HG02973 (cell line): ENCODE data around the gene LIMS1.
"Not testable (repeated sequence)": the region's sequence is repeated elsewhere in the genome, so short reads cannot be mapped to it uniquely, and the experiment has no call there.

Experiments used
- ATAC-seq: cut with Tn5 transposase; IDR thresholded peaks from one replicate; pipeline ENCODE4 v1.9.1; 2021; ENCODE audit warnings: moderate library complexity; ENCODE audit not compliant: unreplicated experiment

LIMS1 gene

DNA sequence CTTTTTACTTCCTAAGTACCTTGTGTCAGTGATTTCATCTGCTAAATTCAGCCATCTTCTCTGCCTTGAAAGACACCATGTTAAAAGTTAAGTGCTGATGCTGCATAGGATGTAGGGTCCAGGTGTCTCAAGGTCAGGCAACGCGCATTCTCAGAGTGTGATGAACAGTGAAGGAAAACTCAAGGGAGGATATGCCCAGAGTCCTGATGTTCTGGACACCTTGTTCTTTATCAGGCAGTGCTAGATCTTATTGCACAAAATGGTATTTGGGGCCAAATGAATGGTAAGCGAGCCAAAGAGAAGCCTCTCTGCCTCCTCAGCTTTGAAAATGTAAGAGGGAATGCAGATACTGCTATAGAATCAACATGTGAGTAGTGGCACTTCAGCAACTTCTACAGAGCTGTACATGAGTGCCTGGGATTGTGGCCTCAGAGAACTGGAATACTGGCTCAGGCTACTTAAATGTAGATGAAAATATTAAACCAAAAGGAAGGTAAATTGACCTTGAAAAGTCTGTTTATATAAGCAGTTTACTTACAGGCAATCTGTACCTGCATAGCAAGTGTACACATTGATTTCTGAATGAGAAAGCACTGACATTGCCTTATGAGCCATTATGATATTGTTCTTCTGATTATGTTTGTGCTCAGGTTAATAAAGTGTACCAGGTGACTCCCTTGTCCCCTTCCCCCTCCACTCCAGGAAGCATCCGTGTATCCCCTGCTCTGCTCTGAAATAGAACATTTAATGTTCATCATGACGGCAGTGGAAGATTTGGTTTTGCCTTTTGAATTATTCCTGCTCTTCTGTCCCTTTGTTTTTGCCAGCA is 98.3 kb downstream of the LIMS1 start:
- ATAC-seq: no peak

DNA sequence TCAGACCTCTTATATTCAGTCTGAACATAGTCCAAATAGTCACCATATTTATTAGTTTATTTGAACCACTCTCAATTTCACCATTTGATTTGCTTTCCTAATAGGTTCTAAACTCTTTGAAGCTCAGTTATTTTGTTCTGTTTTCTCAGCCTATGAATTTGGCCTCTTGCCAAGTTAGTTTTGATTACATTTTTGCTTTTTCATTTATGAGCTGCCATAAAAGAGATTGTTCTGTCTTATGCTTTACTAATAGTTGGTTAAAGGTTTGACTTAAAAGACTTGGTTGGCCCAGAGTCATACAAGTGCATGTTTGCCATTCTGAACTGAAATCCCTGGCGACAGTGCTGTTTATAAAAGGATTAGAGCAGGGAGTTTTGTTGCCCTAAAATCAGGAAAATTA is 99.1 kb downstream of the LIMS1 start:
- no peak for ATAC-seq

DNA sequence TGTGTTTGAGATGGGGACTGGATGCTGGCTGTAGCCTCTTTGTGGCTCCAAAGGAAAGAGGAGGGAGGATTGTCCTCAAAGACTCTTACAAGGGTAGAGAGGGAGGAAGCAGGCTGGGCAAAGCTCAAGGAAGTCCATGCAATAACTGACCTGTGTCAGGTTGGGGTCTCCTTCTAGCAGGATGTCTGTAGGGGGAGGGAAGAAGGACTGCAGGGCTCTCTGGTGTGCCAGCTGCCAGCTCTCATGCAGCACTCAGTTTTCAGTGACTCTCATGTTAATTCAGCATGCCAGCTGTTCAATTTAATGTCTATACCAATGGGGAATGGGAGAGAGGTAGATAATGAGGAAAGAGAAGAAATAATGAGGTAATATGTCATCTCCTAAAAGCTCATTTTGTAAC is 99.7 kb downstream of the LIMS1 start:
- ATAC-seq: no peak

DNA sequence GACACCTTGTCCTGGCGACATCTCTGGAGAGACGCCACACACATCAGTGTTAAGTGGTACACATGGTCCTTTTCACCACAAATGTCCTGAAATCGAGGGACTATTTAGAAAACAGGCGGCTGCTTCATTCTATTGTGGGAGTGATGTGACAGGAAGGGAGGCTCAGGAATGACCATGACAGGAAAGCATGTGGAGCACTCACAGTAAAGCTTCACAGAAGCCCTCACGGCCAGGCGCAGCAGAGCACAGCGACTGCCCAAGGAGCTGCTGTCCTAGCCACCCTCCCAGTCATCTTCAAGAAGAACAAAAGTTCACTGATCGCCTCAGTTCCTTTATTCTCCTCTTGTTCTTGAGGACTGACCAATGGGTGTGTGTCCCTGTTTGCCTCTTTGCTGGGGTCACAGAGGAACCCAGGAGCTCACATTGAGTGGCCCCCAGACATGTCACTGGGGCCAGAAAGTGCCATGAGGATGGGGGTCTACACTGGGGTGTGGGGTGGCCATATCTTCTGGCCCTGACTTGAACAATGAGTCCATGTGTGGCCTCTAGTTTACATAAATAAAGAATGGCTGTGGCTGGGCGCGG is 100.4 kb downstream of the LIMS1 start:
- no peak for ATAC-seq

DNA sequence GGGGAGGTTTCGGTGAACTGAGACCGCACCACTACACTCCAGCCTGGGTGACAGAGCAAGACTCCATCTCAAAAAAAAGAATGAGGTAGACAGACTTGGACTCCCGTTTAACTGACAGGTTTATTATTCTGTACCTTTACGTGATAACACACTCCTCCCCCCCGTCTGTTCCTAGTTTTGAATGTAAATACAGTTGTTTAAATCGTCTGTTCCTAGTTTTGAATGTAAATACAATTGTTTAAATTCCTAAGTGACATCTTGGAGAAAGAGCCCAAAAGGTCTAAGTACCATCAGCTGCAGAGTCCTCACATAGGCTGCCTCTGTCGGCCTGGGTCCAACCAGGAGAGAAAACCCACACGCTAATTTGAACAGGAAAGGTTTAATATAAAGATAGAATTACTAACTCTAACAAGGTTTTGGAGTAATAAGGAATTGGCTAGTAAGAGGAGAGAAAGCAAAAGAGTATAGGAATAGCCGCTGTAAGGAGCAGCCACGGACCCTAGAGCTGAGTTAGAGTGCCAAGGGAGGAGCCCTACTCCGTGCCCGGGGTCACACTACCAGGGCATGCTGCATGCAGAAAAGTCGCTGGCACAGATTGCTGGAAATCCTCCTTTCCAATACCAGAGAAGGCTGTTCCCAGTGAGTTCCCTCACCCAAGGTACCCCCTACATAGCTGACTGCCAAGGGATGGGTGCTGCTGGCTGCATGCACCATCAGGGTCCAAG is 101.5 kb downstream of the LIMS1 start:
- ATAC-seq: peak; percentile 4

DNA sequence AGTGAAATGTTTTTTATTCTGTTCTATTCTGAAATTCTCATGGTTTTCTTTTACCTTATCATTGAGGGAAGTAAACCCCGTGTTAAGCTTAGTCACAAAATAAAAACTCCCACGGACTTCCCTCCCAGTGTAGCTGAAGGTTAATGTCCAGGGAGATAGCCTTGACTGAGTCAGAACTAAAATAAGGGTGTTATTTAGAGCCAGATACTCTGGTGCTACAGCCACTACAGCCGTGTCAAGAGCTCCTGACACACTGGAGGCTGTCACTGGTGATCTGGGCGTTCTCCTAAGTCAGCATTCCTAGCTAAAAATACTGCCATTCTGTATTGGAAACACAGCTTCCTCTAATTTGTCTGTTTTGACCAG is 103.0 kb downstream of the LIMS1 start:
- peak; percentile 45 for ATAC-seq

DNA sequence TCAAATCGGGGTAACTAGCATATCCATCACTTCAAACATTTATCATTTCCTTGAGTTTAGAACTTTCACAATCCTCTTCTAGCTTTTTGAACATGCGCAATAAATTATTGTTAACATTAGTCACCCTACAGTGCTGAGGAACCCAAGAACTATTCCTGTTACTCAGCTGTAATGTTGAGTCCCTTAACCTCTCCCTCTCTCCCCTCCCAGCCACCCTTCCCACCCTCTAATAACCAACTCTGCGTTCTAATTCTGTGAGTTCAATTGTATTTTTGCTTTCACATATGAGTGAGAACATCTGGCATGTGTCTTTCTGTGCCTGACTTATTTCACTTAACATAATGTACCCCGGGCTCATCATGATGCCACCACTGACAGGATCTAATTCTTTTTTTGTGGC is 106.5 kb downstream of the LIMS1 start:
- no peak for ATAC-seq

DNA sequence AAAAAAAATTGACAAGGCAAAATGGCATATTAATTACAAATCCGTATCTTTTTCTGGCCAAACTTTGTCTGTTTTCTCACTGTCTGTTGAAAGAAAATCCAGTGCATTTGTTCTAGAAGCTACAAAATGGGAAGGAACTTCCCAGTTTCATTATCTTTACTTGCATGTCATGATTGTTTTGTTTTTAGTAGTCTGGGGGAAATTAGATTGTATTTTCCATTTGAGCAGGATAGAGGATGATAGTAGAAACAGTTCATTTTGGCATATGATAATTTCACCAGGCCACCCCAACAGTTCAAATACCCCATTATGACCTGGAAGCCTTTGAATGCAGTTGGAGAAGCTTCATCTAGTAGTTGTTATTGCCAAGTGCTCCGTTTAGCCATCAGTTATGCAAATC is 107.5 kb downstream of the LIMS1 start:
- no peak for ATAC-seq

DNA sequence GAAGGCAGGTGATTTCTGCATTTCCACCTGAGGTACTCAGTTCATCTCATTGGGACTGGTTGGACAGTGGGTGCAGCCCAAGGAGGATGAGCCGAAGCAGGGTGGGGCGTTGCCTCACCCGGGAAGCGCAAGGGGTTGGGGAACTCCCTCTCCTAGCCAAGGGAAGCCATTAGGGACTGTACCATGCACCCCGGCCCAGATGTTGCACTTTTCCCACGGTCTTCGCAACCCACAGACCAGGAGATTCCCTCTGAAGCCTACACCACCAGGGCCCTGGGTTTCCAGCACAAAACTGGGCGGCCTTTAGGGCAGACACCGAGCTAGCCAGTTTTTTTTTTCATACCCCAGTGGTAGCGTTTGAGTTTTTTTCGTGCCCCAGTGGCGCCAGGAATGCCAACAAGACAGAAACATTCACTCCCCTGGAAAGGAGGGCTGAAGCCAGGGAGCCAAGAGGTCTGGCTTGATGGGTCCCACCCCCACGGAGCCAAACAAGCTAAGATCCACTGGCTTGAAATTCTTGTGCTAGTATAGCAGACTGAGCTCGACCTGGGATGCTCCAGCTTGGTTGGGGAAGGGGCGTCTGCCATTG is 109.1 kb downstream of the LIMS1 start:
- ATAC-seq: no peak

DNA sequence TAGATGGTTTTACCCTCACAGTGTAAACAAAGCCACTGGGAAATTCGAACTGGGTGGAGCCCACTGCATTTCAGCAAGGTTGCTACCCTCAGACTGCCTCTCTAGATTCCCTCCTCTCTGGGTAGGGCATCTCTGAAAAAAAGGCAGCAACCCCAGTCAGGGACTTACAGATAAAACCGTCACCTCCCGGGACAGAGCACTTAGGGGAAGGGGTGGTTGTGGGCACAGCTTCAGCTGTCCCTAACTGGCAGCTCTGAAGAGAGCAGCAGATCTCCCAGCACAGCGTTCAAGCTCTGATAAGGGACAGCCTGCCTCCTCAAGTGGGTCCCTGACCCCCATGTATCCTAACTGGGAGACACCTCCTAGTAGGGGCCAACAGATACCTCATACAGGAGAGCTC is 109.6 kb downstream of the LIMS1 start:
- not testable (repeated sequence) for ATAC-seq

DNA sequence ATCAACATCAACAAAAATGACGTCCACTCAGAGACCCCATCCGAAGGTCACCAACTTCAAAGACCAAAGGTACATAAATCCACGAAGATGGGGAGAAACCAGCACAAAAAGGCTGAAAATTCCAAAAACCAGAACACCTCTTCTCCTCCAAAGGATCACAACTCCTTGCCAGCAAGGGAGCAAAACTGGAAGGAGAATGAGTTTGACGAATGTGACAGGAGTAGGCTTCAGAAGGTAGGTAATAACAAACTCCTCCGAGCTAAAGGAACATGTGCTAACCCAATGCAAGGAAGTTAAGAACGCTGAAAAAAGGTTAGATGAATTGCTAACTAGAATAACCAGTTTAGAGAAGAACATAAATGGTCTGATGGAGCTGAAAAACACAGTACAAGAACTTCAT is 110.2 kb downstream of the LIMS1 start:
- not testable (repeated sequence) for ATAC-seq

DNA sequence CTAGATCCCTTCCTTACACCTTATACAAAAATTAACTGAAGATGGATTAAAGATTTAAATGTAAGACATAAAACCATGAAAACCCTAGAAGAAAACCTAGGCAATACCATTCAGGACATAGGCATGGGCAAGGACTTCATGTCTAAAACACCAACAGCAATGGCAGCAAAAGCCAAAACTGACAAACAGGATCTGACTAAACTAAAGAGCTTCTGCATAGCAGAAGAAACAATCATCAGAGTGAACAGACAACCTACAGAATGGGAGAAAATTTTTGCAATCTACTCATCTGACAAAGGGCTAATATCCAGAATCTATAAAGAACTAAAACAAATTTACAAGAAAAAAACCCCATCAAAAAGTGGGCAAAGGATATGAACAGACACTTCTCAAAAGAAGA is 114.5 kb downstream of the LIMS1 start:
- ATAC-seq: not testable (repeated sequence)

DNA sequence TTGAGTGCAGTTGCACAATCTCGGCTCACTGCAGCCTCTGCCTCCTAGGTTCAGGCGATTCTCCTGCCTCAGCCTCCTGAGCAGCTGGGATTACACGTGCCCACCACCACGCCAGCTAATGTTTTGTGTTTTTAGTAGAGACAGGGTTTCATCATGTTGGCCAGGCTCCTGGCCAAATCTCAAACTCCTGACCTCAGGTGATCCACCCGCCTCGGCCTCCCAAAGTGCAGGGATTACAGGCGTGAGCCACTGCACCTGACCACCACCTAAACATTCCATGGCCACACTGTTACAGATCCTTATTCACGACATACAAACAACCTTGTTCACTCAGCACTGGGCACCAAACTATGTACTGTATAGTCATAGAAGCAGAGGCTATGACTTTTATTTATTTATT is 116.2 kb downstream of the LIMS1 start:
- not testable (repeated sequence) for ATAC-seq

DNA sequence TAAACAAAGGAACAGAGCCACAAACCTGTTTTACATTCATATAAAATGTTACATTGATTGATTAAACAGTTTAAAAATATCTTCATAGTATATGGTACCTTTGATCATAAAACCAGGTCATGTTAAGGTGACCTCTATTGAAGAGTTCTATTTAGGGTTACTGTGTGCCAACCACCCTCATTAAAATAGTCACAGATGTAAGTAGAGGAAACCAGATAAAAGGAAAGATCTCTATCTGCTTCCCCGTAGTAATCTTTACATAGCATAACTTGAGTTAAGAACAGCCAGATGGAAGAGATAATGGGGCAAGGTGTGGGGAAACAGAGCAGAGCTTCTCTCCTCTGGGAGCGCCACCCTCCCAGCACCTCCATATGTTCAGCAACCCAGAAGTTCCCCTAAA is 117.2 kb downstream of the LIMS1 start:
- not testable (repeated sequence) for ATAC-seq

DNA sequence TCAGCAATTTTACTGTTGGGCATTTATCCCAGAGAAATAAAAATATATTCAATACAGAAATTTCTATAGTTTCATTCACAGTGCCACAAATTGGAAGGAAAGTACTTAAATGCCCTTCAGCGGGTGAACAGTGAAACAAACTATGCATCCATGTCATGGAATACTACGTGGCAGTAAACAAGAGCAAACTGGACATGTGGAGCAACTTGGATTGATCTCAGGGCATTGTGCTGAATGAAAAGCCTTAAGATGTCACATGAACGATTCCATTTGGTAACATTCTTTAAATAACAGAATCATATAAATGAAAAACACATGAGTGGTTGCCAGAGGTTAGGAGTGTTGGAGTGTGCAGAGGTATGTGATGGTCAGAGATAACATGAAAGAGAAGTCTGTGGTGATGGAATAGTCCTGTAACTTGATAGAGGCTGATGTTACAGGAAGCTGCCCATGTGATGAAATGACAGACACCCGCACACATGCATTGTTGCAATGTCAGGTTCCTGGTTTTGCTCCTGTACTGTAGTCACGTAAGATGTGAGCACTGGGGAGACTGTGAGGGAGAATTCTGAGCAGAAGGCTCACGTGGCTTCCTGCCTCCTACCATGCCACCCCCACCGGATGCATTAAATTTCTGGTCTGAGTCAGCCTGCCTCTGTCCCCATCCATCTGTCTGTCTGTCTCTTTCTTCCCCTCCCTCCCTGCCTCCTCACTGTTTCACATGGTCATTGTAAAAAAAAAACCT is 118.1 kb downstream of the LIMS1 start:
- peak; percentile 97 for ATAC-seq

DNA sequence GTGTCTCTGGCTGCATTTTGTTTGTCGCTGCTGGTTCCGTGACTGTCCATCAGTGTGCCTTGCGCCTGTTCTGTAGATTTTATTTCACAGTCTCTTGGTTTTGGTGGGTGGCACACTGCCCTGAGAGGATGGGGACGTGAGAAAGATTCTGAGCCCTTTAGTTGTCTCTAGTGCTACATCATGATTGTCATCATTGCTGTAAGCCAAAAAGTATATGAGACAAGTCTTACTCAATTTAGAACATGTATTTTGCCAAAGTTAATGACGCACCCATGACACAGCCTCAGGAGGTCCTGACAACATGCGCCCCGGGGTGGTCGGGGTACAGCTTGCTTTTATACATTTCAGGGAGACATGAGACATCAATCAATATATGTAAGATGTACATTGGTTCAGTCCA is 119.2 kb downstream of the LIMS1 start:
- not testable (repeated sequence) for ATAC-seq

DNA sequence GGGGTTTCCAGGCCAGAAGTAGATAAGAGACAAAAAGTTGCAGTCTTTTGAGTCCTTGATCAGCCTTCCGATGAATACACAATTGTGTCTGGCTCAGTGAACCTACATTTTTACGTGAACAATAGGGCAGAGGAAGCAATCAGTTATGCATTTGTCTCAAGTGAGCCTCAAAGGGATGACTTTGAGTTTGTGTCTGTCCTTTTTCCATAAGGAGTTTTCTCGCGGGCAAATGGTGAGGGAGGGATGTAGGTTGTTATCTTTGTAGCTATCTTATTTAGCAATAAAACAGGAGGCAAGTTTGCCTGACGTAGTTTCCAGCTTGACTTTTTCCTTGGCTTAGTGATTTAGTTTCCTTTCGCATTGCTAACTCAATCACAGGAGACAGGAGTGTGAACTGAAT is 119.6 kb downstream of the LIMS1 start:
- ATAC-seq: not testable (repeated sequence)

DNA sequence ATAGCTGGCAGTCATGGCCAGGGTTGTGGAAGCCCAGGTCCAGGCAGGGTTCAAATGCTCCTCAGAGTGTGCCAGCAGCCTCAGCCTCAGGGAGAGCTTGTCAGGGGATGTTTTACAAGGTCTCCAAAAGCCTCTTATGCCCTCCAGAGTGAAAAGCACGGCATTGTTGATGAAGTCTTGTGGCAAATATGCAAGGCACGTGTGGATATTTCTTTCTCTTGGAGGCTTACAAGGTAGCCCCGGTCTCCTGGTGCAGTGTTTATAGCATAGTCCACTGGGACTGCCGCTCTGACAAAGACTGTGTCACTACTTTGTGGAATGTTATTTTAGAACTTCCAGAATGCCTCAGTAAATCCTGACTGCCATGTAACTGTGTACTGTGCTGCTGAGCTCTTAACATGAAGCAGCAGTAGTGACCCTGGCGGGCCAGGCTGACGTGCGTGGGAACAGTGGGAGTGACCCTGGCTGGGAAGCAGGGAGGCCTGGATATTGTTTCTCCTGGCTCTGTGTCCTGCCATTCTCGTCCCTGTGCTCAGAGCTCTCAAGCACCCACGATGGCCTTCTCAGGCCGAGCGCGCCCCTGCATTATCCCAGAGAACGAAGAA is 120.4 kb downstream of the LIMS1 start:
- ATAC-seq: not testable (repeated sequence)

DNA sequence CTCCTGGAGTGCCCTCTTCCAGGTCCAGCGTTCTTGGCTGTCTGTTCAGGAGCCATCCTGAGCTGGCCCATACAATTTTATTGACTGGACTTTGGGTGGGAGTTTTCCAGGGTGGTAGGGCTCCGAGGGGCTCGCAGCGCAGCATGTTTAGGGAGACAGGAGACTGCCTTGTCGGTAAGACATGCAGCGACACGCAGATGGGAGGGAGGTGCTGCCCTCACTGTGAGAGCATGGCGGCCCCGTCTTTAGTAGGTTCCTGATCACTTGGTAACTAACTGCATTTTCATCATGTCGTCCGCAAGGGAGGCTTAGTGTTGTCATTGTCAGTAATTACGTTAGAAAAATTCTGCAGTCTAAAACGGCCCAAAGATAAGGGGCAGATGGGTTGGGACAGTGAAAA is 121.0 kb downstream of the LIMS1 start:
- ATAC-seq: not testable (repeated sequence)

DNA sequence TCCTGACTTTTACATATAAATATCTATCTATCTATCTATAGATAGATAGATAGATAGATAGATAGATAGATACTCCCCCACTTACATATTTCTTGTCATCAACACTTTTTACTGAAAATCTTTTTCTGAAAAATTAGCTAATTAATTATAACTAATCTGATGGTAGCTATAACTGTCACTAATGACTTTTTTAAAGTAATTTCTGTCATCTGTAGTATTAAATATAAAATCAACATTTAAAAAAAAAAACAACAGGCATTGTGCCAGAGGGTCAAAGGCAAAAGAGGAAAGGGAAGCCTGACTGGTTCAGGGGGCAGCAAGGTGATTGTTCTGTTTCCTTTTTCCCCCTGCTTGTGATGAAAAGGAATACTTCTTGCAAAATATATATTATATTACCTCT is 122.0 kb downstream of the LIMS1 start:
- not testable (repeated sequence) for ATAC-seq
